GM21360 (cell line): ENCODE measurements around the gene RBM18.

Source experiments
- ATAC-seq: cut with Tn5 transposase; IDR thresholded peaks from one replicate; pipeline ENCODE4 v1.9.1; 2021; ENCODE audit warnings: mild to moderate bottlenecking, moderate library complexity; ENCODE audit not compliant: unreplicated experiment

Gene RBM18

DNA sequence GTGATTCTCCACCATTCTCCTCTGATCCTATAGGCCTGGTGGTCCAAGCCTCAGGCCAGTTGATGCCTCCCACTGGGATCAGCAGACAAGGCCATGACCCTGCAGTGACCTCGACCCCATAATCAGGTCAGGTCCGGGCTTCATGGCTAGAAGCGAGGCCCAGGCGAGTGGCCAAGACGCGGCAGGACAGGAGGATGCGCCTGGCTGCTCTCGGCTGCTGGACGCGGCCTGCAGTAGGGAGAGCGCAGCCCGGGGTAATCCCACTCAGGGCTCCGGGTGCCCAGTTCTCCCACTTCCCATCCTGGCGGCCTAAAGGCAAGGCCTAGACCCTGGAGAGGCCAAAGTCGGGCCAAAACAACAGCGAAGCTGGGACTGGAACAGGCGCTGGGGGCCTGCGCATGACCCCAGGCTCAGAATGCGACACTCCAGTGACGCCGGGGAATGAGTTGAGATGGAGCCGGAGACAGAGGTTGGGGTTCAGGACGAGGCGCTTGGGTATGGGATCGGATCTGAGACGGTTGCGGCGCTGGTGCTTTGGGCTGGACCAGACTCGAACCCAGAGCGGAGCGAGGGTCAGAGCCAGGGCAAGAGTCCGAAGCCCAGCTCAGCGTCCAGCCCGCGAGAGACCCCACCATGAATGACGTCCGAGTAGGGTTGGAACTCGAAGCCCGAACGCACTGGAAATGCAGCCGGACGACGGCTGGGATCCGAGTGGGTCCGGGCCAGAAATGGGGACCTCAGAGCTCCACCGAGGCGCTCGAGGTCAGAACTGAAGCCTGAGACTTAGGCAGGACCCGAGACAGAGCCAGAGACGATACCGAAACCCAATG, 39.1 kb downstream of the RBM18 start:
- ATAC-seq = no peak

DNA sequence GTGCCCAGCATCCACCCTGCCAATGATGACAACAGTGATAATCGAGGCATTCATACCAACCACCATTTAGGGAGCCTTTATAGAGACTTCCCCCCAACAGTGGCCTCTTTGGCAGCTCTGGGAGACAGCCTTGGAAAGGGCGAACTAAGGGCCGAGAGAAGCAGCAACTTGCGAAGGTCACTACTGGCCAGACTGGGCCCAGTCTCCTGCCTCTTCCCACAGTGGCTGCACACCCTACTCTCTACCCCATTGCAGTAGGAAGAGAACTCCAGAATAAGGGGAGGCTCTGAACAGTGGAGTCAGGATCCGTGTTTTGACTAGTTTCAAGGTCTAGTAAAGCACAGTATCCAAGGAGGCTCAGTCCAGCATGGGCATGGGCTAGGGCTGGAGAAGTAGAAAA, 41.2 kb downstream of the RBM18 start:
- no peak for ATAC-seq

DNA sequence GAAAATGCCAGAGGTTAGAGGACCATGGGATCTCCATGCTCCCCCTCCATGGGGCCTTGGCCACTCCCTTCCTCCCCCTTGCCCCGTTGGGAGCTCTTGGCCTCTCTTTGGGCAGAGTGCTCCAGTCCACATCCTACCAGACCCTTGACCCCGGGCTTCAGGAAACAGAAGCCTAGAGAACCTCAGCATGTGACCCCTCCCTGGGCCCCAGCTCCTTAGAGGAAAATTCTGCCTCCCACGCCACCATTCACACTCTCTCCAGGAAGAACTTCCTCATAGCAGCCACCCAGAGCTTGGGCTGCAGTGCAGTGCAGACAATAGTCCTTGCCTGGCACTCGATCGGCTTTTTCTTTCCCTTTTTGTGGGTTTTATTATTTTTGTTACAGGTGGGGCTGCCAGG, 41.8 kb downstream of the RBM18 start:
- no peak for ATAC-seq

DNA sequence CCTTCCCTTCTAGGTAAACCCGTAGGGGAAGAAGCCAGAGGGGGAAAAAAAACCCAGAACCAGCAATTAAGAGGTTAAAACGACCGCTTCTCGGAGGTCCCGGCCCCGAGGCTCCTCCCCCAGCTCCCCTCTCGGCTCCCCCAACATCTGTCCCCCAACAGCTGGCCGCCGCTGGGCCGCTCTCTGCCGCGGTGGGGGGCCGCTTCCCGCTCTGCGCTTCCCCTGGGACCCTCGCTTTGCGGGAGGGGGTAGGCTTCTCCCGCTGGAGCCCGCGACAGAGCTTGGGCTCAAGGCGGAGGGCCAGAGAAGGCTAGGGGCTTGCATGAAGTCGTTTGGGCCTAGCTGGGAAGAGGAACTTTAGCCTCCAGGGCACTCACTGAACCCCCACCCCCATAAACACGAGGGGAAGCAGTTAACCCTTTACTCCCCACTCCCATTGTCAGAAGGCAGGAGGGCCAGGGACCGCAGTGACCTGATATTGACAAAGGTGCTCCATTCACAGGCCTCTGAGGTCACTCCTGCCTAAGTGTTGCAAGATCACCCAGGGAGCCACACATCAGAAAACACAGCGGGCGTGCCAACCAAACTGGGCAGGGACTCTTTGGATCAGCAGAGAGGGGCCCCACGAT, 43.3 kb downstream of the RBM18 start:
- no peak for ATAC-seq

DNA sequence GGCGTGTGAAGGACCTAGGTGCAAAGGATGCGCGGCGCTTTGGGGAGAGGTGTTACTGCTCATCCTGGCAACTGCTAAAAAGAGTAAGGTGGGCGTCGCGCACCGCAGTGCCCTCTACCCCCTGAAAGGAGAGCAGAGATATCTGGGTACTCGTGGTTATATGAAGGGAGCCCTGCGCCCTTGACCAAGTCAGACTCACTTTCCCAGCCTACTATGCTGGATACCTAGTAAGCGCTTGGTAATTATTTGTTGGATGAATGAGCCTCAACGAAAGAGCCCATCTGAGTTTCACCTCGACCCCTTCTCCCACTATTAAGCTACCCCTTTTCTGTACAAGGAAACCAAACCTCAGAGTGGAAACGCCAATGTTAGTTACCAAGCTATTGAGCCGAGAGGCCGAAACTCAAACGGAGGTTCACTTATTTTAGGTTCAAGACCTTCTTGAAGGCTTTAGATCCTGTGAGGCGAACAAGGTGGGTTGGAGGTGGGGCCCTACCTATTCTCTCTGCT, 43.9 kb downstream of the RBM18 start:
- ATAC-seq = no peak

DNA sequence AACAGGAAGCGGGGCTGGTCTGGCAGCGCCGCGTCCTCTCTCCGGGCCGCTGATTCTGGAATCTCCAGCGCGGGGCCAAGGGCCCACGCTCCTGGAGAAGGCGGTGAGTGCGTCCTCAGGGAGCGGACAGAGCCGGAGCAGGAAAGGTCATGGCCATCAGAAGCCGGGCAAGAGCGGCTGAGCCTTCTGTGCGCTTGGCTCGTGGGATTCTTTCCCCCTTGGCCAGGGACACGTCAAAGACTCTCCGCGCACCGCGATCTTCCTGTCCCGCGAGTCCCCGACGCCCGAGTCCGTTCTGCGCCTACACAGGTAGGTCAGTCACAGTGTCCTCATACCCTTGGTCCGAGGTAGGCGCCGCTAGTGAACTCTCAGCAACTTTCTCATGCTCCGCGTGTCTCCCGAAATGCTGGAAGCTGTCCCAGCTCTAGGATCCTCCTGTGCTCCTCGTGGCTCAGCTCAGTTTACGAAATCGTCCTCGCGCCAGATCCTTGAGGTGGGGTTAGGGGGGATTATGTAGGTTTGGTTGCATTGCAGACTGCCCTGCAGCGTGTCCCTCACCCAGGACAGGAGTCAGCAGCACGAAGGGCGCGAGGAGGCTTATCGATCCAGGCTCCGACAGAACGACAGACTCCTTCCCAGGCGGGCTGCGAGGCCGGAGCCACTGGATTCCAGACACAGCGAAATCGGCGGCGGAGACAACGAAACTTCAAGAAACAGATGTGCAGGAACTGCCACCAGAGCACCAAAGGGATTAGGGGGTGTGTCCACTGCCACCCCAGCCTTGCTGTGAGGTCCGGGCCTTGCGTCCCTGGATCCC, 44.6 kb downstream of the RBM18 start:
- ATAC-seq = no peak

DNA sequence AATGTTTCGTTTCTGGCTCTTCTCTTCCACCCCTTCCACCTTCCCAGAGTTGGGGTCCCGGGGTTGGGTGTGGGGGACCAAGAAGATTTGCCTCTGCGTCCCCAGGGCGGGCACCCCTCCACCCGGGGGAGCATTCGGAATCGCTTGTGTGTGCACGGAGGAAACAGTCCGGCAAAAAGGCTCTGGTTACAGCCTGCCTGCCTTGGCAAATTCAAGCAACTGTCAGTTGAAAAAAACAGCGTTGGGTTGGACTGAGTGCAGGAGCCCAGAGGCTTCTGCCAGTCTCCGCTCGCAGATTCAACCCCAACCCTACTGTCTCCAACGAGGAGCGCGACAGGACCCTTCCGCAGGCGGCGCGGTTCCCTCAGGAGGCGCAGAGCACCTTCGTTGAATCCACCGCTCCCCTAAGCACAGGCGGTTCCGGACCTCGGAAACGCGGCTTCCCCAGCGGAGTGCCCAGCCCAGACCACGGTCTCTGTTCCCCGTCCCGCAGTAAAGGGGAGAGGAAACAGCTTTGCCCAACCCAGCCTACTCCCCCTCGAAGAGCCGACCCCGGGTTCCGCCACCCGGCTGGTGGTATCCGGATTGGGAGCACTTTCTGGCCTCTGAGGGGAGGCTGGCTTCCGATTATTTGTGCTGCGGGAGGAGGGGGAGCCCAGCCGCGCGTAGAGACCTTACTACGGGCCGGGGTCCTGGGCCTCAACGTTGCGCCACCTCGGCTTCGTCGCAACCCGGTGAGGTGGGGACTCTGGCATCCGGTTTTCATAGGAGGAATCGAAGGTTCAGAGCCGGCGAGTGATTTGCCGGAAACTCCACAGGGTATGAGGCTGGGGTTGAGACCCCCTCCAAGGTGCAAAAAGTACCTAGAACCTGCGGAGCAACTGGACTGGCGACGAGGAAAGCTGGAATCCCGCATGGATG, 45.4 kb downstream of the RBM18 start:
- ATAC-seq = no peak

DNA sequence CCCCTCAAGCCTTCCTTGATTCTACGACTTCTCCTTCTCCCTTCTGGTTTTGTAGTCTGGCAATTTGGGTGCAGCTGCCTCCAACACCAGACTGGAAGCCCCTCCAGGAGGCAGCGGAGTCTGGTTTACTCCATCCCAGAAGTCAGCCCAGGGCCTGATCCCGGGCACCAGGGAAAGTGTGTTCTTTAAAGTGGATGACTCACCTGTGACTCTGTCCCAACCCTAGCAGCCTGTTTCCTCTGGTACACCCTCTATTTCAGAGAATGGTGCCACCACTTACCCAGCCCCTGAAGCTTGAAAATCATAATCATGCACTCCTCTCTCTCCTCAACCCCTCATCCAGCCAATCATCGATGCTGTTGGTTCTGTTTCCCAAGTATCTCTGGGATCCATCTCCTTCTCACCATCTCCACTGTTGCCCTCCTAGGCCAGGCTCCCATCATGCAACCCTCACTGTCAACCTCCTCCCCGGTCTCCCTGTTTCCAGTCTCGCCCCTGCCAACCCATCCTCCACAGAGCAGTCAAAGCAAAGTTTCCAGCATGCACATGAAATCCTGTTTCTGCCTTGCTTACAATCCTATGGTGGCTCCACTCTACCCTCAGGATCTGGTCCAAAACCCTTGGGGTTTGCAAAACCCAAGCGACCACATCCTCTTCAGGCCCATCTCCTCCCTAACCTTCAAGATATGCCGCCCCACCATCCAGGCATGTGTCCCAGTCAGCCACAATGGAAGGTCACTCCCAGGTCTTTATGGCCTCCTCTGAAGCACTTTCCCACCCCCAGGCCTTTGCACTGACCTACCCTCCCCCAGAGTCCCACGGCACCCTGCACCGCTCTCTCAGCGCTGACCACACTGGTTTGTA, 46.3 kb downstream of the RBM18 start:
- ATAC-seq = no peak

DNA sequence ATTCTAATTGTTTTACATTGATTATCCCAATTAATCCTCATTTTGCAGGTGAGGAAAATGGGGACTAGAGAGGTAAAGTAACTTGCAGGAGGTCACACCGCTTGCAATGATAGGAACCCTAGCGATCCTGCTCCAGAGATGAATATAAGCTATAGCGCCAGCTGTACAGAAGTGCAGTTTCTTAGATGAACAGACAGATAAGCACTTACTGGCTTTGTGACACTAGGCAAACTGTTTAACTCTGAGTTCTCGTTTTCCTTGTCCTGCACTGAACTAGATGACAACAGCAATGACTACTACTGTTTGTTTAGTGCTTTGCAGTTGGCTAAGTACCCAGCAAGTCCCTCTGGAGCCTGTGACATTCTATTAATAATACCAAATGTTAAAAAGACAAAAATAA, 47.0 kb downstream of the RBM18 start:
- ATAC-seq = no peak

DNA sequence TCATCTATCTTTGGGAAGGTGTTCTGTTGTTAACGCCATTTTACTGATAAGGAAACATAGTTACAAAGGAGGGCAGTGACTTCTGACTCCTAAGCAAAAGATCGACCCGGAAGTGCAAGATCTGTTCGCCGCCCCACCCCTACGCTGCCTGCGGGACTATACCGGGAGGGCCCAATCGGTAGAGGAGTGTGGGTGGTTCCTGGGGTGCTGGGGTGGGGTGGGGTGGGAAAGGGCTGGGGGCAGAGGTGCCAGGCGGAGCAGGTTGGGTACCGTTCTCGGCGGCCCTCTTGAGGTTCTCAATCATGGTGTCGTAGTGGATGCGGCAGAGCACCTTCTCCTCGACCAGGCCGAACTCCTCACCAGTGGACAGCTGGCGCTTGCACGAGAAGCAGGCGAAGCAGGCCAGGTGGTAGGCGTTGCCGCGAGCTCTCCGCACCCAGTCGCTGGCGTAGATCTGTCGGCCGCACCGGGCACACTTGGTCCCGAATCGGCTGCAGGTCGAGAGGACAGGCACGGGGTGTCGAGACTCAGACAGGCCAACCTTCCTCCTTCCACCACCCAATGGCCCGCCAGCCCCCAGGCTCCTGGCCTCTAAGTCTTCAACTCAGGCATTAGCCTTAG, 47.7 kb downstream of the RBM18 start:
- ATAC-seq = no peak

DNA sequence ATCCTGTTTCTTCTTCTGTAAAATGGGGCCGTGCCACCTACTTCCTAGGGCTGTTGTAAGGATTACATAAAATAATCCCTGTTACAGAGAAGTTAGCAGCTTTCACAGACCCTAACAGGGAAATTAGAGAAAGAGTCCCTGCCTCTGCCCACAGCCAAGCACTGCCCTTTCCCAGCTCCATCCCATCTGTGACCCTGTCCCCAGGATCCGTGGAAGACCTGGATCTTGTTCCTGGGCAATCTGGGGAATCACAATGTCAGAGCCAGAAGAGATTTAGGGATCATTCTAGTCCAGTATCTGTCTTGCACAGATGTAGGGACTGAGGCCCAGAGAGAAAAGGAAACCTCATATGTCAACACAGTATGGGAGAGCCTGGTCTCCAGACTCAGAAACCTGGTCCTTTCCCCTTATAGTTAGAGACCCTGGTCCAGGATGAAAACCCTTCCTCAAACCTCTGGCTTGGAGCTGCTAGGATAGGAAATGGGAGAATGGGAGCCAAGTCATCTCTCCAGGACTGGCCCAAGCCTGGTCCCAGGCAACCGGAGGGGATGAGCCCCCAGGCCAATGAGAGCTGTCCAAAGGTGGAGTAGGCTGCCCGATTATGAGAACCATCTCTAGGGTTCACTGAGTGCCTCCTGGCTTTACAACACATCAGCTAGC, 48.4 kb downstream of the RBM18 start:
- no peak for ATAC-seq

DNA sequence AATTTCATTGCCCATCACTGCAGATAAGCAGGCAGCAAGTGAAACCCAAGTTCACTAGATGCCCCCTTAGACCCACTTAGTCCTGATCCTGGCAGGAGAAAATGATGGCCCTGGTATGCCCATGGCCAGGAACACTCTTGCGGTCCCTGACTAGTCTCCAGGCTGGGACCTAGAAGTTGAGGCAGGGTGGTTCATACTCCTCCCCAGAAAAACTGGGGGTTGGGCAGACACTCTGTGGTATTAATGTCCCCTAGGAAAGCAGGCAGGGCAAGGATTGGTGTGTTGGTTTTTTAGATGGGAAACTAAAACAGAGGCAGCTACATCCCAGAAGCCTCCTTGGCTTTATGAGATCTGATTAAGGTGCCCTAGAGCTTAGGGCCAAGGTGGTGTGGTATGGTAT, 49.0 kb downstream of the RBM18 start:
- no peak for ATAC-seq

DNA sequence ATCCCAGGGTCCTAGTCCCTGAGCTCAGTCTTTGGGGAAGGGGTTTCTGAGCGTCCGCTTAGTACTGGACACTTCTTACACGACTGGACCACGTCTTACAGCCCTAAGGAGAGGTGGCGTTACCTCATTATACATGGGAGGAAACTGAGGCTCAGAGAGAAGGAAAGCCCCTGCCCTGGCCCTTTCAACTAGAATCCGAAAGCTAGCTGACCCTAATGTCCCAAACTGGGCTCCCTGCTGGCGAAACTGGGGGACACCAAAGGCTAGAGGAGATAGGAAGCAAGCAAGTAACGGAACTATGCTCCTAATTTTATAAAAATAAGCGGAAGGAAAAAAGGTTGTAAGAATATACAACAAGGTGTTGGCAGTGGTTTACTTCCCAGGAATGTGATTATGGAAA, 50.1 kb downstream of the RBM18 start:
- no peak for ATAC-seq

DNA sequence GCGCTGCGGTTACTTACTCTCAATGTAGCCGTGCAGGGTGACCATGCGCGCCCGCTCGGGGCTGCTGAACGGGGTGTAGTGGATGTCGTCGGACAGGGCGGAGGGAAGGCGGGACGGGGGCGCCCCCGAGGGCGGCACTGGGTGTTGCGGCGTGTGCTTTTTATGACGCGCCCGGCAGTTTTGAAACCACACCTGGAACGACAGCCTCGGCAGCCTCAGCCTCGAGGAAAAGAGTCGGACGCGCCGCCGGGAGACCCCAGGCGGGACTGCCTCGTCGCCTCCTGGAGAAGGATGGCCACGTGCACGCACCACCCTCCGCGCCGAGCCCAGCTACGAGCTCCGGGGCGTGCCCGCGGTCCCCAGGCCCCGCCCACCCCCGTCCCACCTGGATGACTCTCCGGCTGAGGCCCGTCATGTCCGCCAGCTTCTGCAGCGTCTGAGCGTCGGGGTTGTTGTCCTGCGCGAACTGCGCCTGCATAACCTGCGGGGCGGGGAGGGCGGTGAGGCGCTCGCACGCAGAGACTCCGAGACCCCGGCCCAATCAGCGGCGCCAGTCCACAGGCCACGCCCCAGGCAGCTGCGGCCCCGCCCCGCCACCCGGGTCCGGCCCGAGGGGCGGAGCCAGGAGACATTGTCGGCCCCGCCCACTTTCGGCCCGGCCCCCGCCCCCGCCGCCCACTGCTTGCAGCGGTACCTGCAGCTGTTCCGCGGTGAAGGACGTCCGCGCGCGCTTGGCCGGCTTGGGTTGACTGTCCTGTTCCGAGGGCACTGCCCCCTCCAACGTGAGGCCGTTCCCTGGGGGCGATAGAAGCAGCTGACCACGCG, 50.8 kb downstream of the RBM18 start:
- ATAC-seq = peak; percentile 67

DNA sequence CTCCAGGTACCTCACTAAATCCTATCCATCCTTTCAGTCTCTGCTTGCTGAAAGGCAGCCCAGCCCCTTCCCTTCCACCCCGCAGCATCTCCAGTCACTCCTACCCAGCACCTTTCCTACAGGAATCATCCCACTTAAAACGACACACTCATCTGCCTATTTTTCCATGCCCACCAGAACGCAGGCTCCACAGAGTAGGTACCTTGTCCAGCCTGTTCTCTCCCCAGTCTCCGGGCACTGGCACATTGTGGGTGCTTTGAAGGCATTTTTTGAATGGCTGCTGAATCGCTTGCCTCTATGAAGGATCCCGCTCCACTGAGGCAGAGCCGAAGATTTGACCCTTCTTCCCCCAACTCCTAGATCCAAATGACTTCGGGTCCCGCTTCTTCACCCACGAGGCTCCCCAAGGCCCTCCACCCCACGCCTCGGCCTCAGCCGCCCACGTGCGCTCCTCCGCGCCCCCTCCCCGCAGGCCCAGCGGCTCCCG, 51.5 kb downstream of the RBM18 start:
- no peak for ATAC-seq

DNA sequence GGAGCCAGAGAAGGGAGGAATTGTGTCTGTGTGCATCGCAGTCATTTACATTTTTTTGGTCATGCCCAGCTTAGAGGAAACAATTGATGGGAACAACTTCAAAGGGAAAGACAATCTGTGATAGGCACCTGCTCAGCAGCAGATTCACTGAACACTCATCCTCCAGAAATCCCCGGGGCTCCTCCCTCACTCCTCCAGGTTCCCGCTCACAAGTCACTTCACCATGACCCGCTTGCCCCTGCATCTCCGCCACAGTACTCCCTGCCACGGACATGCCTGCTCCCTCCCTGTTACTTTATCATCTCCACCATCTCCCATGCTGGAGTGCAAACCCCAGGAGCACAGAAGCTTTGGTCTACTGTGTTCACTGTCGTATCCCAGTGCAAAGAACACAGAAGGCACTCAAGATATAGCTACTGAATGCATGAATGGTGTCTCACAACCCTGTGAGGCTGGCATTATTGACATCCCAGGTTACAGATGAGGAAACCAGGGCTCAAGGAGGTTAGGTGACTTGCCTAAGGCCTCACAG, 52.1 kb downstream of the RBM18 start:
- no peak for ATAC-seq

DNA sequence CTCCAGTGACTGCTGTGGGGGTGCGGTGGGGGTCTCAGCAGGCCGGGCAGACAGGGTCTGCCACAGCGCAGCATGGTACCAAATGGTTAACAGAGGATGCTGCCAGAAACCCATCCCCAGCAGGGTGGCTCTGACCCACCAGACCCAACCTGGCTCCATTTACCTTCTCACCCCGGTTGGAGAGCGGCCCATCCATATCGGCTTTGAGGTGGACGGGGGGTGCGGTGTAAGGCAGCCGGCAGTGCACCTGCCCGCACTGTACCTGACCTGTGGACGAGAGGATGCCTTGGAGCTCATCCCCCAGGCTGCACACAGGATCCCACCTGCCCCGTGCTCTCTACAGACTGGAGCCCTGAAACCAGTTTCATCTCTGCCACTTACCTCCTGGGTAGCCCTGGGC, 55.2 kb downstream of the RBM18 start:
- ATAC-seq = no peak
